Measurements from ENCODE around the gene BMP6. TPM values are rescaled to one million over a fixed set of nuclear protein-coding genes. Genes with fewer than 3 reads are reported as not detected.

Gene BMP6
- total and polyA plus RNA-seq, 2 of the 4 experiments (the other 2 are of a cell fraction): 0.18 to 0.19 TPM

DNA sequence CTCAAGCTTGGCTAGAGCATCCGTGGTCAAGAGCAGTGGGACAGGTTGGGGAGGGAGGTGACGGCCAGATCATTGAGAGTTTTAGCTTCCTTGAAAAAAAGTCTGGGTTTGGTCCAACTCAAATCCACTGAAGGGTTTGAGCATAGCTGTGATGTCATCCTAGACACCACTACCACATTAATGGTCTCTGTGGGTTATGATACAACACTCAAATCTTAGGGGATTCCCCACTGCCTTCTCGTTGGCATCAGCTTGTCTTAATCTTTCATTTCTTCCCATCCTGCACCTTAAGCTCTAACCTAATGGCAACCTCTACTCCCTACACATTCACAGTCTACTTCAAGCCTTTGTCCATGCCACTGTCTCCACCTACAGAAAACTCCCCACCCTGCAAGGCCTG lies 77.3 kb downstream of the BMP6 start:
- Histone ChIP-seq H3K4ac (ENCODE audit: low read depth, low read length) (no peak overlapping the region), H2BK120ac (ENCODE audit: low read depth, low read length) (no peak overlapping the region), H3K27me3 (ENCODE audit: control insufficient read depth, insufficient read depth, low read length) (no peaks in the 10 kb centered on the region; the same call in none of the 2 replicates), H3K79me1 (ENCODE audit: low read depth in 1 of 2, low read length in 2 of 2) (no peaks in the 10 kb centered on the region), H4K91ac (ENCODE audit: insufficient read depth, low read depth, low read length) (no peak overlapping the region), H3K4me3 (ENCODE audit: insufficient read depth, low read depth, low read length) (no peak overlapping the region), H2BK20ac (ENCODE audit: low read depth, low read length) (no peak overlapping the region), H3K56ac (ENCODE audit: extremely low read depth, insufficient read depth, low read length) (no peak overlapping the region), H3K9me3 (ENCODE audit: control insufficient read depth, insufficient read depth, low read length) (no peaks in the 10 kb centered on the region), H2BK5ac (ENCODE audit: low read depth, low read length, poor library complexity, severe bottlenecking) (no peak overlapping the region), H2AK9ac (replicated peaks; ENCODE audit: low read depth, low read length, poor library complexity) (no peak overlapping the region), H2BK15ac (ENCODE audit: low read depth, low read length) (no peak overlapping the region), H3K9me1 (ENCODE audit: insufficient read depth, low read length) (no peaks in the 10 kb centered on the region), H2AFZ (replicated peaks; ENCODE audit: low read length, poor library complexity) (no peak overlapping the region), H3K4me2 (ENCODE audit: low read depth, low read length) (no peak overlapping the region), H3K14ac (replicated peaks; ENCODE audit: low read depth, low read length) (no peak overlapping the region), H4K8ac (ENCODE audit: low read depth in 2 of 2, low read length in 2 of 2) (no peak overlapping the region), H4K20me1 (ENCODE audit: insufficient read depth, low read length) (no peaks in the 10 kb centered on the region), H3K9ac (ENCODE audit: low read depth, low read length) (no peak overlapping the region), H2AK5ac (ENCODE audit: low read depth, low read length) (no peak overlapping the region), H3K4me1 (ENCODE audit: control insufficient read depth, insufficient read depth, low read length) (peaks cover 2% of the 10 kb centered on the region; the same call in 1 of the 2 replicates), H4K5ac (ENCODE audit: low read depth, low read length) (no peak overlapping the region), H3K18ac (ENCODE audit: low read depth, low read length) (no peak overlapping the region), H3K36me3 (ENCODE audit: control insufficient read depth, insufficient read depth, low read length) (no peaks in the 10 kb centered on the region), H3K27ac (ENCODE audit: insufficient read depth, low read length) (no peak overlapping the region), H3K23ac (ENCODE audit: low read depth, low read length) (no peak overlapping the region)
- no peak for DNase-seq
- POLR2A ChIA-PET (ENCODE audit: unreplicated experiment): no interaction called here
- in situ Hi-C loops (cut with MboI; ENCODE audit: low sequenced_read_pairs): no loop called here
- 60% methylated on average over 1 of the region's 3 CpGs; no CpG with 5 or more reads in 1 of the 2 experiments for WGBS, 2 experiments (ENCODE audit: extremely low coverage in 2 of 2, insufficient read length in 1 of 2)
- CTCF ChIA-PET: no interaction called here
- intact Hi-C loops (cut with micrococcal nuclease): no loop called here
- dilution Hi-C loops (cut with HindIII; ENCODE audit: low sequenced_read_pairs, unreplicated experiment): no loop called here
- no peak for TF ChIP-seq MAZ (IDR thresholded peaks at IDR 0.05; ENCODE audit: borderline replicate concordance, low read depth, low read length)
- TF ChIP-seq, protein P1, sequence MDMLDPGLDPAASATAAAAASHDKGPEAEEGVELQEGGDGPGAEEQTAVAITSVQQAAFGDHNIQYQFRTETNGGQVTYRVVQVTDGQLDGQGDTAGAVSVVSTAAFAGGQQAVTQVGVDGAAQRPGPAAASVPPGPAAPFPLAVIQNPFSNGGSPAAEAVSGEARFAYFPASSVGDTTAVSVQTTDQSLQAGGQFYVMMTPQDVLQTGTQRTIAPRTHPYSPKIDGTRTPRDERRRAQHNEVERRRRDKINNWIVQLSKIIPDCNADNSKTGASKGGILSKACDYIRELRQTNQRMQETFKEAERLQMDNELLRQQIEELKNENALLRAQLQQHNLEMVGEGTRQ (IDR thresholded peaks at IDR 0.05; ENCODE audit: low read depth, low read length): no peak
- no peak for TF ChIP-seq RFX5 (IDR thresholded peaks at IDR 0.05; ENCODE audit: low read depth, low read length)
- TF ChIP-seq FOS (IDR thresholded peaks at IDR 0.05; ENCODE audit: low read depth, low read length): no peak
- TF ChIP-seq POLR2A (IDR thresholded peaks at IDR 0.05; ENCODE audit: low read depth, low read length): no peak
- no peak for TF ChIP-seq MXI1 (IDR thresholded peaks at IDR 0.05; ENCODE audit: borderline replicate concordance, low read depth, low read length)
- no peak for TF ChIP-seq CHD1 (IDR thresholded peaks at IDR 0.05; ENCODE audit: low read depth, low read length)
- no peak for TF ChIP-seq SMC3 (IDR thresholded peaks at IDR 0.05; ENCODE audit: low read depth, low read length)
- no peak for TF ChIP-seq CEBPB (IDR thresholded peaks at IDR 0.05; ENCODE audit: low read depth, low read length)
- TF ChIP-seq NFE2L2 (IDR thresholded peaks at IDR 0.05; ENCODE audit: low read depth, low read length): no peak
- TF ChIP-seq ELK1 (IDR thresholded peaks at IDR 0.05; ENCODE audit: borderline replicate concordance, low read depth, low read length): no peak
- TF ChIP-seq CTCF (conservative IDR thresholded peaks at IDR 0.05; ENCODE audit: low read depth, low read length): no peak
- TF ChIP-seq MAFK (IDR thresholded peaks at IDR 0.05; ENCODE audit: low read depth, low read length): no peak
- no peak for TF ChIP-seq RCOR1 (IDR thresholded peaks at IDR 0.05; ENCODE audit: insufficient replicate concordance, low read length)
- TF ChIP-seq BHLHE40 (IDR thresholded peaks at IDR 0.05; ENCODE audit: low read depth, low read length): no peak
- no peak for TF ChIP-seq RAD21 (IDR thresholded peaks at IDR 0.05; ENCODE audit: low read length)
- BruUV-seq (replicated peaks): no TSS peak
- ATAC-seq (ENCODE audit: low read depth): no peak
